GM18498 (cell line): ENCODE measurements around the gene RHBDD3.
A peak's percentile ranks its signal among the peaks of the same experiment; 100 is the strongest.

ENCODE experiments used
- ATAC-seq: cut with Tn5 transposase; IDR thresholded peaks from one replicate; pipeline ENCODE4 v1.9.1; 2021; ENCODE audit warnings: mild to moderate bottlenecking, moderate library complexity; ENCODE audit not compliant: unreplicated experiment

Gene RHBDD3

GRCh38 chr22:29267858-29268510 lies at the start of gene RHBDD3, which contains the start of gene EWSR1:
Gene RHBDD3, minus strand, starts transcription at chr22:29267981. Its CDS starts 2,355 bp downstream, at chr22:29265626.
Gene EWSR1, plus strand, starts transcription at chr22:29268268. Its CDS starts 69 bp downstream, at chr22:29268337.
- peak; percentile 81 for ATAC-seq

DNA sequence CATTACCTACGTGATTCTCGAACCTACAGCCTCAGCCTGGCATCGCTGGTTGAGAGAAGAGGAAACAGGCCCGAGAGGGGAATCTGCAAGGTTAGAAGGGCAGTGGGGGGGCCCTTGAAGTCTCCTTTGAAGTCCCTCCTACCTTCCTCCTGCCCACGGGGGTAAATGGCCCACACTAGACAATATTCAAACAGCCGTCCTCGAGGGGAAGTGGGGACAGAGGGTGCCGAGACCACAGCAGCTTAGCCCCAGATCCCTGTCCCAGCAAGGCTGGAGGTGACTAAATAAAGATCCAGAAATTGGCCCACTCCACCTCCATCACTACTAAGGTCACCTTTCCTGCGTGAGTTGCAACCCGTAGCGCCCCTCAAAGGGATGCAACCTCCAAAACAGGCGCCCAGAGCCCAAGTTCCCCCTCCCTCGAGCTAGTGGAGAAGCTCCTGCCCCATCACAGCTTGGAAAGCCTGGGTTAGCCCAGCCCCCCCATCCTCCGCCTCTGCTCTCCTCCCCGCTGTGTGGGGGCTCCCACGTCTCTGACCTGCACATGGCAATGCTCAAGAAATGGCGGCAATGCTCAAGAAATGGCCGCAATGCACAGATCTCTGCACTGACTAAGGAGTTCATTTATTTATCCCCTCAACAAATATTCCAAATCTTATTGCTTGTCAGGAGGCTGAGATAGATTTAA lies 48.5 kb upstream of the RHBDD3 start:
- ATAC-seq, result no peak

DNA sequence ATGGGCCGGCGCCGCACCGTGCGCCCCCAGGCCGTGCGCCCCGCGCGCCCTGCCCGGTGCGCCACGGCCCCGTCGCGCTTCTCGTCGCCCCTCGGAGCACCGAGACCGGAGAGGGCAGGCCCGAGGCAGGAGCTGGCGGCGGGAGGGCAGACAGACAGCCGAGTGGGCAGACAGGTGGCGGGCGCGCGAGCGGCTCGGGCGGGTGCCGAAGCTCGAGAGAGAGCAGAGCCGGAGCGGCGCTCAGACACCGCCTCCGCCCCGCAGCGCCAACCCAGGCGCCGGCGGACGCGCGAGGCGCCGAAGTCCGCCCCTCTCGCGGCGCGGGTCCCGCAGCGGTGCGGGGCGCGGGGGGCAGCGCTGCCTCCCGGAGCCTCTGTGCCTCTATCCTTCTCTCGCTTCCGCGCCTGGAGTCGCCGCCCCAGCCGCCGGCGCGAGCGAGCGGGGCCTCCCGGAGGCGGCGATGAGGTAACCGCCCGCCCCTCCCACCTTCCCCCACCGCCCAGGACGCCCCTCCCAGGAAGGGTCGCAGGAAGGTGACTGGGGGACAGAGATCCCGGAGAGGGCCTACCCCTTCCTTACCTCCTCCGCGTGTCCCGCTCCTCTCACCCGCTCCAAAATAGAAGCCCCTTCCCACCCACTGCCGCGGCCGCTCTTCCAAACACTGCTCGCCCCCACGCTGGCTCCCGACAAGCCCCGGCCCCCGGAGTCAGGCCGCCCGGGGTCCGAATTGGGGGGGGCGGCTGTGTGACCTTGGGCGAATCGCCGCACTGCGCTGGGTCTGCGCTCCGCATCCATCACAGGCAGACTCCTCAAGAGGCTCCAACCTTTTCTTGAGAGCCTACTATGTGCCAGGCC lies 47.7 kb upstream of the RHBDD3 start, which contains the start of gene RASL10A:
TSS of gene RASL10A (minus strand) at position 412 of the 855 bp plus-strand sequence. CDS start 451 bp downstream, outside the sequence.
- ATAC-seq, result no peak

- no peak for ATAC-seq
Measured at GRCh38 chr22:29314537-29315285, 46.9 kb upstream of the RHBDD3 start.

- no peak for ATAC-seq
Measured at GRCh38 chr22:29313576-29314466, 46.0 kb upstream of the RHBDD3 start.

DNA sequence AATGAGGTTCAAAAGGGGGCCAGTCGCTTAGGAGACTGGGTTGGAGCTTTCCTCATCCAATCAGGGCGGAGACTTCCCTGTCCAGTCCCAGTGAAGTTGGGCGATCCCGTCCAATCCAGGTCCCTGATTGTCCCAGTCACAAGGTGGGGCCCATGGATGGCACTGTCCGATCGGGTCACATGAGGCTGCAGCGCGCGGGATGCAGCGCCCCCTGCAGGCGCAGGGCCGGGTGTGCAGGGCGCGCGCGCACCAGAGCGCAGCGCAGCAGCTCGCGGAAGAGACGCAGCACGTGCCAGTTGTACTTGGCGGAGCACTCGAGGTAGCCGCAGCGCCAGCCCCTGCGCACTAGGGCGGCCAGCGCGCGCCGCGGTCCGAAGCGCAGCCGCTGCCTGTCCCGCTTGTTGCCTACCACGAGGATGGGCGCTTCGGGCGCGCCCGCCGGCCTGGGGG lies 45.4 kb upstream of the RHBDD3 start:
- no peak for ATAC-seq

GRCh38 chr22:29312218-29313125 lies 44.7 kb upstream of the RHBDD3 start:
- ATAC-seq, result no peak

GRCh38 chr22:29311464-29312217 lies 43.9 kb upstream of the RHBDD3 start:
- no peak for ATAC-seq

DNA sequence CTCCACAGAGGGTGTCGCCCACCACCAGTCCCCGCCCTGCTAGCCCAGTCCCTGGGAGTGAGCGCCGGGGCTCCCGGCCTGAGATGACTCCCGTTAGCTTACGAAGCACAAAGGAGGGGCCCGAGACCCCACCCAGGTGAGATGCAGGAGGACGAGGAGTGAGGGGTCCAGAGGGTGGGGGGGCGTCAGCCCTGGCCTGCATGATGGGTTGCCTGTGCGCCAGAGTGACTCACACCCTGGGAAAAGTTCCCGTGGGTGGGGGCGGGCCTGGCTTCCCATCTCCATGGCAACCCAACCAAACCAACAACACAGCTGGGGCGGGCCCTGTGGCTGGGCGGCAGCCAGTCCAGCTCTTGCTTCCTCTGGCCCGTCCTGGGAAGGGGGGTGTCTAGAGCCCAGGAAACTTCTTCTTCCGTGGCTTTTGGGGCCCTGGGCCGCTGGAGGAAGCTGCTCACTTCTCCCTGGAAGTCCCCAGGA lies 43.1 kb upstream of the RHBDD3 start:
- ATAC-seq, result no peak

DNA sequence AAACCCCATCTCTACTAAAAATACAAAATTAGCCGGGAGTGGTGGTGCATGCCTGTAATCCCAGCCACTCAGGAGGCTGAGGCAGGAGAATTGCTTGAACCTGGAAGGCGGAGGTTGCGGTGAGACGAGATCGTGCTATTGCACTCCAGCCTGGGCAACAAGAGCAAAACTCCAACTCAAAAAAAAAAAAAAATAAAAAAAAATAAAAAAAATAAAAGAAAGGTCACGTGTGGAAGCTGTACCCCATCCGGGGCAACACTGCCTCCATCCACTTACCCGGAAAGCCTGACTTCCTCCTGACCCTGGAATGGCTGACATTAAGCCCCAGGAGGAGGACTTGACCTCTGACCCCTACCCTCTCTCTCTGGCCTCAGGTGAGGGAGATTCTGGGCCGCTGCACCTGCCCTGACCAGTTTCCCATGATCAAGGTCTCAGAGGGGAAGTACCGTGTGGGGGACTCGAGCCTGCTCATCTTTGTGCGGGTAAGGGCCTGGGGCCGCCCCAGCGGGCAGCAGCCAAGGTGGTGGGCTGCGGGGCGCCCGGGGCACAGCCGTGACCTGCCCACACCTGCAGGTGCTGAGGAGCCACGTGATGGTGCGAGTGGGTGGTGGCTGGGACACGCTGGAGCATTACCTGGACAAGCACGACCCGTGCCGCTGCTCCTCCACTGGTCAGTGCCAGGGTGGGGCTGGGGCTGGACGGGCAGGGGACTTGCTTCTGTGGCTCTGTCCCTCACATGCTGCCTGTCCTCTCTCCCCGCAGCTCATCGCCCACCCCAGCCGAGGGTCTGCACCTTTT lies 42.5 kb upstream of the RHBDD3 start:
- no peak for ATAC-seq

DNA sequence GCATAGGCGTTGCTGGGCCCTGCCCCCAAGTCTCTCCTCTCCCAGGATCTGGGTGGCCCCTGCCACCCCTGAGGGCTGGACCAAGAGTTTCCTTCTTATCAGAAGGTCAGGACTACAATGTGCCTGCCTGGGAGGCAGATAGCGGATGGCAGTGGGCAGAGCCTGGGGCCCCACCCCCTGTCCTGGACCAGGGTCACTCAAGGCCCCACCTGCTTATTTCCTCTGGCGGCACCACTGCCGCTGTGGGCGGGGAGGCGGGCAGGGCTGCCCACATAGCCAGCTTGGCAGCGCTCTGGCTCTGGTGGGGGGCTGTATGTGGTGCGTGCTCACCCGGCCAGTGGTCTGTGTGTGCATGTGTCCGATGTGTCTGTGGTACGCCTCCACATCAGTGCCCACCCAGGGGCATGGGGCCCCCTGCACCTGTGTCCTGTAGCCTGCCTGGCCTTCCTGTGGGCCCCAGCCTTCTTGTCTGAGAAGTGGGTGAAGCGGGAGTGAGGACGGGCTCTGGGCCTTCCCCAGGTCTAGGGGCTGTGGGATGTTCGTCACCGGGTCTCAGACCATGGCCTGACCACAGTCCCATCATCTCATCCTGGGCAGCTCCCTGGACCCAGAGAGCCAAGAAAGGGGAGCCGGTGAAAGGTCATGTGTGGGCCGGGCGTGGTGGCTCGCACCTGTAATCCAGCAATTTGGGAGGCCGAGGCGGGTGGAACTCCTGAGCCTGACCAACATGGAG lies 41.7 kb upstream of the RHBDD3 start:
- ATAC-seq, result no peak

- ATAC-seq, result no peak
Measured at GRCh38 chr22:29308791-29309262, 41.0 kb upstream of the RHBDD3 start.

- ATAC-seq, result no peak
Measured at GRCh38 chr22:29308148-29308790, 40.5 kb upstream of the RHBDD3 start.

- ATAC-seq, result no peak
Measured at GRCh38 chr22:29307596-29308147, 39.9 kb upstream of the RHBDD3 start.
